GM19468 (cell line): ENCODE data around the gene MBD3L5.
"Not testable (repeated sequence)": the region's sequence is repeated elsewhere in the genome, so short reads cannot be mapped to it uniquely, and the experiment has no call there.

Experiments used
- ATAC-seq: cut with Tn5 transposase; IDR thresholded peaks from one replicate; pipeline ENCODE4 v1.9.1; 2021; ENCODE audit warnings: mild to moderate bottlenecking, moderate library complexity, moderate number of reproducible peaks; ENCODE audit not compliant: unreplicated experiment; ENCODE audit errors: extremely low read depth

The MBD3L5 gene

DNA sequence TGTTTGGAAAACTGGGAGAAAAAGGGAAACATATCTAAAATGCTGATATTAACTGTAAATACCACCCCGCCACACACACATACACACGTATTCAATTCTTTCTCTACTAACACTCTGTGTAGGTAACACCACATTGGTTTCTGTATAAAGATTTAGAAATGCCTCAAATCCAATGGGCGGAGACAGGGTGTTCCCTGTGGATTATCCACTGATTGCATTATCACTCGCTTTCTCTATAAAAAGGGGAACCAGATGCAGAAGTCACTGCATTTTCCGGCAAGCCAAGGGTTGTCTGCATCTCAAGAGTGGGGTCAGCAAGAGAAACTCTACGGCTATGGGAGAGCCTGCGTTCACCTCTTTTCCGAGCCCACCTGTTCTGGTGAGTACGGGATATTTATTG, at the start of gene MBD3L5:
Gene MBD3L5 (plus strand): TSS at position 301 of the 400 bp plus-strand sequence. CDS start 34 bp downstream, at position 335.
- ATAC-seq: not testable (repeated sequence)

DNA sequence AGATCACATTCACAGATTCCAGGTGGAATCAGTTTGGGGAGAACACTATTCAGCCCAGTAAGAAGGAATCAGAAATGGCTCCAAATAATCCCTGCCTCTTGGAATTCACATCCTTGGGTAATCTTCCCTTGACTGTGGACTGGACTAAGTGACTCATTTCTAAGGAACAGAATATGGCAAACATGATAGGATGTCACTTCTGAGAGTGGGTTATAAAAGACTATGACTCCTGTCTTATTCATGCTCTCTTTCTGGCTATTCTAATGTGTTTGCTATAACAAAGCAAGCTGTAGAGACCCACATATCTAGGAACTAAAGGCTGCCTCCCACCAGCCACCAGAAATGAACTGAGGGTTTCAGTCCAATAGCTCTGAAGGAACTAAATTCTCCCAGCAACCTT, 46.9 kb upstream of the MBD3L5 start:
- ATAC-seq: no peak

DNA sequence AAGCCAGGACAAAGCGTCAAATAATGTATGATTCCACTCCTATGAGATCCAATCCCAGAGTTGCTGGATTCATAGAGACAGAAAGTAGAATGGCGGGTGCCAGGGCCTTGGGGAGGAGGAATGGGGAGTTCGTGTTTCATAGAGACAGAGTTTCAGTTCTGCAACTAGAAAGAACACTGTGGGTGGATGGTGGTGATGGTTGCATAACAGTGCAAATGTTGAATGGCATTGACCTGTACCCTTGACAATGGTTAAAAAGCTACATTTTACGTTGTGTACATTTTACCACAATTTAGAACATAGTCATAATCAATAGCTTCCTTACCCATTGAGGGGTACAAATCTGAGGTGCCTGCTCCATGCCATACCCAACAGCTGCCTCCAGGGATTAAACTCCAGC, 42.5 kb upstream of the MBD3L5 start:
- ATAC-seq: no peak

DNA sequence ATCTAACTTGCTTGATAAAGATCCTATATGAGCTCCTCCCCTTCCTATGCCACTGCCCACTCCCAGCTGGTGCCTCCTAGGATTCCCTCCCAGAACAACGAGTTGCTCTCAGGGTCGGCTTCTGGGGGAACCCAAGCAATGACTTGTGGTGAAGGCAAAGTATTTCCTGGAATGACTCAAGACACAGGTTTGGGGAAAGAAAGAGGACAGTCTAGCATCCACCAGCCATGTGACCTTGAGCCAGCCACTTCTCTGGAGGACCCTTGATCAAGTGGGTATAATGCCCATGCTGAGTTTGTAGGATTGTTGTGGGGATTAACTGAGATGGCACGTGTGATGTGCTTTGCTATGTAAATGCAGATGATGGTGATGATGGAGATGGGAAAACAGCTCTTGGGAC, 42.1 kb upstream of the MBD3L5 start:
- no peak for ATAC-seq

DNA sequence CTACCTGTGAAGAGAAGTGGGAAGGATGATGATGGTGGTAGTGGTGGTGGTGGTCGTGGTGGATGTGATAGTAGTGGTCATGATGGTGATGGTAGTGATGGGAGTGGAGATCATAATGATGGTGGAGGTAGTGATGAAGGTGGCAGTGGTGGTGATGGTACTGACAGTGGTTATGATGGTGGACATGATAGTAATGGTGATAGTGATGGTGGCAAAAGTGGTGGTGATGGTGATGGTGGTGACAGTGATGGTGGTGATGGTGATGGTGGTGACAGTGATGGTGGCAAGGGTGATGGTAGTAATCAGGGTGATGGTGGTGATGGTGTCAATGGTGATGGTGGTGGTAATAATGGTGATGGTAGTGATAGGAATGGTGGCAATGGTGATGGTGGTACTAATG, 35.3 kb upstream of the MBD3L5 start:
- ATAC-seq: no peak

DNA sequence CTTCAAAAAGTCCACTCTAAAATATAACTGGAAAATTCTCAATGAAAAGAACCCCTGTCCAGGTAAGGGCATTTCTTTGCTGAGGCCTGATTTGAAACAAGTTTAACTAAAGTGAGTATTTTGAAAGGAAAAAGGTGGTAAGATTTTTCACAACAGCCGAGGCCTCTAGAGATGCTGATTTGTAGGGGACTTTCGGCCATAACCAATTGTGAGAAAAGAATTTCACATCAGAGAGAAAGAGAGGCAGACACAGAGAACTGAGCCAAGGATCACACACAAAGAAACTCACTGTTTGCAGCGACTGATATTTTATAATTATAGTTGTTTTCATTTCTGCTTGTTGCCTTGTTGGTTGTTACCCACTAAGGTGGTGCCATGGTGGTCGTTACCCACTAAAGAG, 33.6 kb upstream of the MBD3L5 start:
- ATAC-seq: no peak

DNA sequence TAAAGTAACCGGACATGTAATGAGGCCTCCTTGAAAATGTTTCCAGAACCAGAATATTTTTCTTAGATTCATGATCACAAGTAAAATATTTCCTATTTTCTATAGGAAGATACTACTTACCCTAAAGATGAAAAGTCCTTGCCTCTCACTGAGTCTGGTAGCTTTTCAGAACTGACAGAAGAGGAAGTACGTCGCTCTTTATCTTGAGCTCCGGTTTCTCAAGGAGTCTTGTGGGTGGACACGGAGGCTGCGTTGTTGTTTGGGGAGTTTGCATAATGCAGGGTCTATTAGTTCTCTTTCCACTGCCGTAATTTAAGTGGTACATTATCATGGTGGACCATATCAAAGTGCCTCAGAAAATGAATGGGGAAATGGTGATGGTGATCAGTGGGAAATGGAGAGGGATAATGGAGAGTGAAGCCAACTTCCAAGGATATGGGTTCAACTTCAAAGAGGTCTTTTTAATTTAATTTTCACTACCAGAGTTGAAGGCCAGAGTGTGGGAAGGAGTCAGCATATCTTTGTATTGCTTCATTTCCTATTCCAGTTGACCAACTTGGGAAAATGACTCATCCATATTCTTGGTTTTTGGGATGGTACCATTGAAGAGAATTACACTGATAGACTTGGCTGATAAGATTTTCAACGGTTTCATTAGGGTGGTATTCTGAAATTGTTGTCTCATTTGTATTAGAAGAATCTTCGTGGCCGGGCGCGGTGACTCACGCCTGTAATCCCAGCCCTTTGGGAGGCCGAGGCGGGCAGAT, 32.5 kb upstream of the MBD3L5 start:
- no peak for ATAC-seq

DNA sequence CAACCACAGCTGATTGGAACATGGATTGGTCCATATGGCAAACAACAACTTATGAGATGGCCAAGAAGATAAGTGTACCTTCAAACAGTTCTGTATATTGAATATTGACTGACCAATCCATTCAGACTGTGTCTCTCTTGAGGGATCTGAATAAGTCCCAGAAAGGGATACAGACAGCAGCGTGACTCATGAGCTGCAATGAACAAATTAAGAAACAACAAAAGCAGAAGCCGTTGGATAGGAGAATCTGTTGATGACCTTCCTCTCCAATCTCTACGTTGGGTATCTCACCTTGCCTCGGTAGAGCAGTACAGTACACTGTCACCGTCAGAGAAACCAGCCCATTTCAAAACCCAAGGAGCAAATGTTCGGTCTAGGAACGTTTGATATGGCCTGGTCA, 30.4 kb upstream of the MBD3L5 start:
- no peak for ATAC-seq

DNA sequence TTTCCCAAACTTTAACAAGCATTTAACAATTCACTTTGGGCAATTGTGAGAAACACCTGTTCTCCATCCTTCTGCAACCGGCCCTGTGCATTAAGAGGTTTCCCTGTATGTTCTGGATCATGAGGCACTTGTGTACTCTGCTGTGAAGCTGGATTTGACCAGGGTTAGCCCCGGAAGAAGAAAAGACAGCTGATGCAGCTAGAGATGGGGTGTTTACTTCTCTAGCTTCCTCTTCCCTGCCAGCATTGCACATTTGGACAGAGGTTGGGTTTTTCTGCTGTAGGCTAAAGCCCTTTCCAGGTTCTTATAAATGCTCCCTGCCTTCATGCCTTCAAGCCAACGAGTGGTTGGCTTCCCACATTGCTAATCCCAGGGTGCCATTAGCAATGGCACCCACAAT, 30.0 kb upstream of the MBD3L5 start:
- no peak for ATAC-seq

DNA sequence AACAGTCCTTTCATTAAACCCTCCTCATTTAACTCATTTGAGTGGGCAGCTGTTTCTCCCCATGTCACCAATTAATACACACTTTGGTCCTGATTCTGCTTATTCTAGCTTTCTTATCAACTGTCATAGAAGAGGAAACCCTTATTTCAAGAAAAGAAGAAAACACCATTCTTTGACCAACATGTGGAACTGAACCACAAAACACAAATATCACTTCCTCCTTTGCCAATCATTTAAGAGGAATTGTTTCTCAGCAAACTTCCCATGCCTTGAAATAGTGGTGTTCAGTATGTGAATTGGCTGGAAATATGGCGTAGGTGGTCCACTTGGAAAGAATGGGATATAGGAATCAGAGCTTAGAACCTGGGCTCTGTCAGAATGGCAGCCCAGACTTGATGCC, 29.6 kb upstream of the MBD3L5 start:
- ATAC-seq: no peak

DNA sequence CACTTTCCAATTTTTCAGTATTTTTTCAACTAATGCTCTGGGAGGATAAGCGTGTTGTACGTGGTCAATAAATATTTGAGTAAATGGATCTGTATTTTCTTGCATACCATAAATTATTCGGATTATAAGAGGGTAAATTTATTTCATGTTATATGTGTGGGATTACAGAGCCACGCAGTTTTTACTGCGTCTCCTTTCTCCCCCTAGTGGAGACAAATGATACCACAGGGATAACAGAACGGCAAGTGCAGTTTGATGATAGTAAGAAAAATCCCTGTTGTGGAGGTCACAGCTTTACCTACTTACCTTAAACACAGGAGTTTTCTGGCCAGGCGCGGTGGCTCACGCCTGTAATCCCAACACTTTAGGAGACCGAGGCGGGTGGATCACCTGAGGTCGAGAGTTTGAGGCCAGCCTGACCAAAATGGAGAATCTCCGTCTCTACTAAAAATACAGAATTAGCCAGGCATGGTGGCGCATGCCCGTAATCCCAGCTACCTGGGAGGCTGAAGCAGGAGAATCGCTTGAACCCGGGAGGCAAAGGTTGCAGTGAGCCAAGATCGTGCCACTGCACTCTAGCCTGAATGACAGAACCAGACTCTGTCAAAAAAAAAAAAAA, 26.0 kb upstream of the MBD3L5 start:
- ATAC-seq: no peak

DNA sequence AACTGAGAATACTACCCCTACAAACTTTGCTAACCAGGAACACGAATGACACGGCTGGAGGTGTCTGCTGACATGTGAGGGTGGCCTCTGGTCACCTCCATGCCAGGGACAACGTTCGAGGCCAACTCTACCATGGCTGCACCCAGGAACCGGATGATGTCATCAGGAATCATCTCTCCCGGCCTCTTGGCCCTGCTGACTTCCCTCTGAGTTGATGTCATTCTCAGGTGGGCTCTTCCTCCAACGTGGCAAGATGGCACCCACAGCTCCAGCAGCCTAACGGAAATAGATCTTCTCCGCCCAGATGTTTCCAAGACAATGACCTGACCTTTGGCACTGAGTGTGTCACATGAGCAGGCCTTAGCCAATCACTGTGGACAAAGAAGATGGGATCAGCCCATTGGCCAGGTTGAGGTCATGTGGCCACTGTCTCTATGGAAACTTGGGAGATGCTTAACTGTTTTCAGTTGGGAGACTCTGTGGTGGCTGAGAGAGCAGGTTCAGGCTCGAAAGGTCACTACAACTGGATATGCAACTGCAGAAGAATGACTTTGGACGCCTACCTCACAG, 24.2 kb upstream of the MBD3L5 start:
- no peak for ATAC-seq

DNA sequence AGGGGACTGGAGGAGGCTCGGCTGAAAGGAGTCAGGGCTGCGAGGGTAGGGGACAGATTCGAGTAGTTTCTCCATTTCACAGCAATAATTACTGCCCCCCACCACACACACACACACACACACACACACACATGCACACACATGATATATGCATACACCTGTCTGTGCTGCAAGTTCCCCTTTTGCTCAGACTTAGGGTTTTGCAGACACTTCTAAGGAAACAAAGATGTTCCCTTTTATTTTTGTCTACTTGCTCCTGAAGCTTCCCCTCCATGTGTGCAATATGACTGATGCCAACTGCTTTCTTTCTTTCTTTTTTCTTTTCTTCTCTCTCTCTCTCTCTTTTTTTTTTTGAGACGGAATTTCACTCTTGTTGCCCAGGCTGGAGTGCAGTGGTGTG, 22.5 kb upstream of the MBD3L5 start:
- ATAC-seq: no peak

DNA sequence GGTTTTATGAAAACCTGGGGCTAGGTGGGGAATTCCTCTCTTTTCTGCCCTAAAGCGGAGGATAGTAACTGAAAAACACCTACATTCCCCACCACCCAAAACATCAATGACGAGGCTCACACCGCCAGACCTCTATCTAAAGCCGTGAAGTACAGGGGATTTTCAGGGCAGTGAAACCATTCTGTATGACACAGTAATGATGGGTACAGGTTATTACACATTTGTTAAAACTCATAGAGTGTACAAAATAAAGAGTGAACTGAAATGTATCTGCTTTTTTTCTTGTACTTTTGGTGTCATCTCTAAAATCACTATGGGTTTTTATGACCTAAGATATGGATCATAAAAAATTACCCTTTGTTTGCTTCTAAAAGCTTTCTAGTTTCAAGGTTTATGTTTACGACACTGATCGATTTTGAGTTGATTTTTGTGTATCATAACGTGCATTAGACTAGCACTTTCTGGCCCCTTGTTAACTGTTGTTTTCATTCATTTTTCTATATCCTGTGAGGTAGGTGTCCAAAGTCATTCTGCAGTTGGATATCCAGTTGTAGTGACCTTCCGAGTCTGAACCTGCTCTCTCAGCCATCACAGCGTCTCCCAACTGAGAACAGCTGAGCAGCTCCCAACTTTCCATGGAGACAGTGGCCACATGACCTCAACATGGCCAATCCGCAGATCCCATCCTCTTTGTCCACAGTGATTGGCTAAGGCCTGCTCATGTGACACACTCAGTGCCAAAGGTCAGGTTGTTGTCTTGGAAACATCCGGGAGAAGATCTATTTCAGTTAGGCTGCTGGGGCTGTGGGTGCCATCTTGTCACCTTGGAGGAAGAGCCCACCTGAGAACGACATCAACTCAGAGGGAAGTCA, 19.4 kb upstream of the MBD3L5 start:
- no peak for ATAC-seq

DNA sequence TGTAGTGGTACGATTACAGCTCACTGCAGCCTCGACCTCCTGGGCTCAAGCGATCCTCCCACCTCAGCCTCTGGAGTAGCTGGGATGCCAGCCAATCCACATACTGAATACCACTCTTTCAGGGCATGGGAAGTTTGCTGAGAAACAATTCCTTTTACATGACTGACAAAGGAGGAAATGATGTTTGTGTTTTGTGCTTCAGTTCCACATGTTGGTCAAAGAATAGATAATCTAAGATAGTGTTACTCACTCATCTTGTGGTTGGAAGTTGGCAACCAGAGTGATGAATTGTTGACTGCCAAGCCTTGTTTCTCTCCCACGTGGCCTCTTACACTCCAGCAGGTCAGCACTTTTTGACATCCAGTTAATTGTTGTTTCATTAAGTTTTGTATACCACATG, 16.7 kb upstream of the MBD3L5 start:
- no peak for ATAC-seq

DNA sequence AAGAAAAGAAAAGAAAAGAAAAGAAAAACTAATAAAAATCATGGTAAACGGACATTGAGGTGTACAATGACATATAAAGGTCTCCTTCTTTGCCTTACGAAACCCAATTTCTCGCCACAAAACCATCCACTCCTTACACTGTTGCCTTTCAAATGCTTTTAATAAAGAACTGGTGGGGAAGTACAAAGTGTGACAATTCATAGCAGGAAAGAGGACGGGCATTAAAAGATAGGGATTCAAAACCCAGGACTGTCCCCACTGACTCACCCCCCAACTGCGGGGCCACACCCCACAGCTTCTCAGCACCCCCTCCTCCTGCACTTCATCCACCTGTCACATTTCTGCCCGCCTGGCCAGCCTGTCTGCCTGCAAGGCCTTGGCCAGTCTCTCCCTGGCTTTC, 11.6 kb upstream of the MBD3L5 start:
- ATAC-seq: no peak

DNA sequence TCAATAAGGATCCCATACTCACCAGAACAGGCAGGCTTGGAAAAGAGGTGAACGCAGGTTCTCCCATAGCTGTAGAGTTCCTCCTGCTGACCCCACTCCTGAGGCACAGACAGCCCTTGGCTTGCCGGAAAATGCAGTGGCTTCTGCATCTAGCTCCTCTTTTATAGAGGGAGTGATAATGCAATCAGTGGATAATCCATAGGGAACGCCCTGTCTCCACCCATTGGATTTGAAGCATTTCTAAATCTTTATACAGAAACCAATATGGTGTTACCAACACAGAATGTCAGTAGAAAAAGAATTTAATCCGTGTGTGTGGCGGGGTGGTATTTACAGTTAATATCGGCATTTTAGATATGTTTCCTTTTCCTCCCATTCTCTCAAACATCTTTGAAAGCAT, 9.0 kb upstream of the MBD3L5 start, which contains the start of gene MBD3L2B:
Gene MBD3L2B (minus strand): TSS at position 101 of the 400 bp plus-strand sequence. CDS start 34 bp downstream, at position 67.
- not testable (repeated sequence) for ATAC-seq

DNA sequence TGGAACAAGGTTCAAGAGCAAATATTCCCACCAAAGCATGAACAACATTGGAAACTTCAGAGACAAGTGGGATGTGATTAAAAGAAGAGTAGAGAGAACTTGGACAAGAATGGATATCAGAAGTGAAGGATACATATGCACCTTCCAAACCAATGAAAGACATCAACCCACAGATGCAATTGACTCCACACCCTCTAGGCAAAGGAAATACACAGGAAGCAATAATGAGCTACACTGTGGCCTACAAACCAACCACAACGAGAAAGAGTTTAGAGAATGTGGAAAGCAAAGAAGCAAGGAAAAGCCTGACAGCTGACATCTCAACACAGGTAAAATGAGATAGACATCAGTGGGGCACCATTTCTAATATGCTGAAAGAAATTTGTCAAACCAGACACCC, 1.6 kb upstream of the MBD3L5 start:
- ATAC-seq: not testable (repeated sequence)

DNA sequence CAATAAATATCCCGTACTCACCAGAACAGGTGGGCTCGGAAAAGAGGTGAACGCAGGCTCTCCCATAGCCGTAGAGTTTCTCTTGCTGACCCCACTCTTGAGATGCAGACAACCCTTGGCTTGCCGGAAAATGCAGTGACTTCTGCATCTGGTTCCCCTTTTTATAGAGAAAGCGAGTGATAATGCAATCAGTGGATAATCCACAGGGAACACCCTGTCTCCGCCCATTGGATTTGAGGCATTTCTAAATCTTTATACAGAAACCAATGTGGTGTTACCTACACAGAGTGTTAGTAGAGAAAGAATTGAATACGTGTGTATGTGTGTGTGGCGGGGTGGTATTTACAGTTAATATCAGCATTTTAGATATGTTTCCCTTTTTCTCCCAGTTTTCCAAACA, 9.7 kb downstream of the MBD3L5 start, which contains the start of gene MBD3L4:
Gene MBD3L4 (minus strand): TSS at position 101 of the 400 bp plus-strand sequence. CDS start 35 bp downstream, at position 66.
- not testable (repeated sequence) for ATAC-seq

DNA sequence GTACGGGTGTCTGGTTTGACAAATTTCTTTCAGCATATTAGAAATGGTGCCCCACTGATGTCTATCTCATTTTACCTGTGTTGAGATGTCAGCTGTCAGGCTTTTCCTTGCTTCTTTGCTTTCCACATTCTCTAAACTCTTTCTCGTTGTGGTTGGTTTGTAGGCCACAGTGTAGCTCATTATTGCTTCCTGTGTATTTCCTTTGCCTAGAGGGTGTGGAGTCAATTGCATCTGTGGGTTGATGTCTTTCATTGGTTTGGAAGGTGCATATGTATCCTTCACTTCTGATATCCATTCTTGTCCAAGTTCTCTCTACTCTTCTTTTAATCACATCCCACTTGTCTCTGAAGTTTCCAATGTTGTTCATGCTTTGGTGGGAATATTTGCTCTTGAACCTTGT, 11.2 kb downstream of the MBD3L5 start:
- not testable (repeated sequence) for ATAC-seq
